Measurements from ENCODE around the gene MAGOH. TPM values are rescaled to one million over a fixed set of nuclear protein-coding genes. Genes with fewer than 3 reads are reported as not detected.
A peak's percentile ranks its signal among the peaks of the same experiment; 100 is the strongest.

MAGOH gene
- 59.8 and 60.1 TPM in 2 replicates for total RNA-seq
- 16.0 and 25.9 TPM in 2 replicates for polyA plus RNA-seq
- polyA plus RNA-seq (2011; cell fraction: cytosol; rRNA removed), result 27.5 and 32.0 TPM in 2 replicates
- 7.9 and 20.8 TPM in 2 replicates for polyA plus RNA-seq (2011; cell fraction: nucleus; rRNA removed)
- polyA plus RNA-seq (2012), result 94.8 and 102 TPM in 2 replicates
- polyA minus RNA-seq, result 41.0 and 64.8 TPM in 2 replicates
- polyA minus RNA-seq (2011; cell fraction: cytosol; rRNA and poly(A)+ RNA removed), result 16.2 TPM
- polyA minus RNA-seq (2011; cell fraction: nucleus; rRNA and poly(A)+ RNA removed), result 12.1 and 14.4 TPM in 2 replicates
- percentile 86 among the genes with signal in this experiment for Bru-seq, nascent RNA
- percentile 85 among the genes with signal in this experiment for BruChase-seq, experiment 1, labeled RNA remaining after a 6-hour chase
- BruChase-seq, experiment 2, labeled RNA remaining after a 2-hour chase, result percentile 85 among the genes with signal in this experiment
- long read RNA-seq, transcript MAGOH-201 (4 exons, 500 nt), result minor isoform, 32 of 382 reads
- long read RNA-seq, transcript MAGOH-202 (5 exons, 756 nt), result major isoform, 123 of 382 reads
- long read RNA-seq, partial matches to known transcripts, result 3 of 382 reads
- long read RNA-seq, other reads (novel, unspliced or antisense), result 224 of 382 reads

DNA sequence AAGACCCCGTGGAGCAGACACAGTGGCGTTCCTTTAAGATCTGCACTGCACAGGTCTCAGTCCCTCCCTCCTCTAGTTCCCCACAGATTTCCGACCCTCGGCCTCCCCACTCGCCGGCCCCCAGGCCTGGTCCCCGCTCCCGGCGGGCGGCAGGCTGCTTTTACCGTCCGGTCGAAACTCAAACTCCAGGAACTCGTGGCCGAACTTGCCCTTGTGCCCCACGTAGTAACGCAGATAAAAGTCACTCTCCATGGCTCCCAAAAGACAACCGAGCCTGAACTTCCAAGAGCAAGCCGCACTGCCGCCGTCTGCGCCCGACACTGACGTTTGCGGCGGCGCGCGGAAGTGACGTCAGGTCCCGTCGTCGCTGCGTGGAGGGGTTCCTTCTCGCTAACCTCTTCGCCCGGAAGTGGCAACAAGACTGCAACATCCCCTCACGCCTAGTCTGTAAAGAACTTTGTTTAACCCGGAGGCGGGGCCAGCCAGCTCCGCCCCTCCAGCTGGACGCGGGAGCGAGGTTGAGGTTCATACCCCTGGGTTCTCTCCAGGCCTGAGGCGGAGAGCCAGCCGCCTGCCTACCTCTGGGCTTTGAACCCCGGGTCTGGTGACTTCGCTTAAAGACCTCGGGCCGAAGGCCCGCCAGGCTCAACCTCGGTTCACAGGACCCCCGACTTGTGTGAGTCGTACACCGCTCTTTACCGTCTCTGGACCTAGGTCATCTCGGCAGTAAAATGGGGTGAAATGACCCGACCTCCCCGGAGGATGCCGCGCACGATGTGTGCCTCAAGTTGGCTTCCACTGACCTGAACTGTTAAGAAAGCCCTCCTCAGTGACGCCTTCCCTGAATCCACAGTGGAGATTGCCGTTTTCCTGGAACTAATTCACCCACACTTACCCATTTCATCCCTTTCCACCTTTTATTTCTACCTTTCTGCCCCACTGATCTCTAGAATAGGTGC is at the start of gene MAGOH:
Gene MAGOH (minus strand): TSS at position 322 of the 959 bp plus-strand sequence. CDS start 70 bp downstream, at position 252.
- peaks cover 33% of the 10 kb centered on the region for H3K79me2 ChIP-seq (ENCODE audit: control insufficient read depth, insufficient read depth, low read length)
- H3K4me1 ChIP-seq (ENCODE audit: control insufficient read depth, extremely low read depth, insufficient read depth, low read length), result peaks cover 8% of the 10 kb centered on the region
- BruUV-seq (replicated peaks), result TSS peak; percentile 95
- H3K4me2 ChIP-seq (ENCODE audit: insufficient read depth, low read length), result peak within 1 kb of the TSS; percentile 94
- H3K9me3 ChIP-seq (replicated peaks; ENCODE audit: control insufficient read depth, insufficient read depth, low read length), result no peaks in the 10 kb centered on the region
- peak within 1 kb of the TSS; percentile 81 for H3K27ac ChIP-seq (ENCODE audit: insufficient read depth, low read depth, low read length)
- H3K36me3 ChIP-seq (ENCODE audit: control insufficient read depth in 2 of 2, extremely low read depth in 1 of 2, insufficient read depth in 2 of 2, low read length in 2 of 2), result peaks cover 9 to 10% of the 10 kb centered on the region in 2 experiments
- TF ChIP-seq, protein P1, sequence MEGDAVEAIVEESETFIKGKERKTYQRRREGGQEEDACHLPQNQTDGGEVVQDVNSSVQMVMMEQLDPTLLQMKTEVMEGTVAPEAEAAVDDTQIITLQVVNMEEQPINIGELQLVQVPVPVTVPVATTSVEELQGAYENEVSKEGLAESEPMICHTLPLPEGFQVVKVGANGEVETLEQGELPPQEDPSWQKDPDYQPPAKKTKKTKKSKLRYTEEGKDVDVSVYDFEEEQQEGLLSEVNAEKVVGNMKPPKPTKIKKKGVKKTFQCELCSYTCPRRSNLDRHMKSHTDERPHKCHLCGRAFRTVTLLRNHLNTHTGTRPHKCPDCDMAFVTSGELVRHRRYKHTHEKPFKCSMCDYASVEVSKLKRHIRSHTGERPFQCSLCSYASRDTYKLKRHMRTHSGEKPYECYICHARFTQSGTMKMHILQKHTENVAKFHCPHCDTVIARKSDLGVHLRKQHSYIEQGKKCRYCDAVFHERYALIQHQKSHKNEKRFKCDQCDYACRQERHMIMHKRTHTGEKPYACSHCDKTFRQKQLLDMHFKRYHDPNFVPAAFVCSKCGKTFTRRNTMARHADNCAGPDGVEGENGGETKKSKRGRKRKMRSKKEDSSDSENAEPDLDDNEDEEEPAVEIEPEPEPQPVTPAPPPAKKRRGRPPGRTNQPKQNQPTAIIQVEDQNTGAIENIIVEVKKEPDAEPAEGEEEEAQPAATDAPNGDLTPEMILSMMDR (IDR thresholded peaks at IDR 0.05; ENCODE audit: extremely low read depth in 1 of 2, insufficient read depth in 1 of 2, low read depth in 1 of 2, low read length in 2 of 2), result no peak
- peak; percentile 89 for TF ChIP-seq POLR2AphosphoS5 (IDR thresholded peaks at IDR 0.05; ENCODE audit: insufficient read depth, low read depth, low read length)
- TF ChIP-seq, protein P2, sequence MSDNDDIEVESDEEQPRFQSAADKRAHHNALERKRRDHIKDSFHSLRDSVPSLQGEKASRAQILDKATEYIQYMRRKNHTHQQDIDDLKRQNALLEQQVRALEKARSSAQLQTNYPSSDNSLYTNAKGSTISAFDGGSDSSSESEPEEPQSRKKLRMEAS (IDR thresholded peaks at IDR 0.05; ENCODE audit: insufficient read depth, insufficient read length), result no peak
- peak; percentile 85 for TF ChIP-seq POLR2A (IDR thresholded peaks at IDR 0.05; ENCODE audit: low read depth, low read length)
- peak; percentile 6 for TF ChIP-seq MYC (IDR thresholded peaks at IDR 0.05; ENCODE audit: low read depth, low read length)
- intact Hi-C loops (cut with micrococcal nuclease), result loop anchor here (1.0 kb wide), 2 partner anchors 18 to 88 kb away; partner anchors contain the start of gene CZIB
- POLR2A ChIA-PET, result no interaction called here
- DNase-seq (ENCODE audit: low read depth, low spot score) (peak; percentile 97), FAIRE-seq (peak; percentile 98)
- peak within 1 kb of the TSS; percentile 95 for H3K9ac ChIP-seq (replicated peaks; ENCODE audit: extremely low read depth, insufficient read depth, low read length)
- H3K9me1 ChIP-seq (replicated peaks; ENCODE audit: control insufficient read depth, extremely low read depth, insufficient read depth, low read length), result no peaks in the 10 kb centered on the region
- H3K27me3 ChIP-seq (ENCODE audit: control insufficient read depth in 2 of 2, insufficient read depth in 2 of 2, low read length in 2 of 2), result no peaks in the 10 kb centered on the region
- CTCF ChIA-PET, result no interaction called here
- H2AFZ ChIP-seq (ENCODE audit: low read depth, low read length), result peak within 1 kb of the TSS; percentile 91
- H4K20me1 ChIP-seq (replicated peaks; ENCODE audit: control insufficient read depth, extremely low read depth, insufficient read depth, low read length), result no peaks in the 10 kb centered on the region
- dilution Hi-C loops (cut with MboI; ENCODE audit: extremely low pct_ligation_motif_present, low sequenced_read_pairs), result no loop called here
- H3K4me3 ChIP-seq (replicated peaks in 1 of 3; ENCODE audit: insufficient read depth in 1 of 3, low read depth in 1 of 3, low read length in 3 of 3), result peak within 1 kb of the TSS; percentile 82 to 97 (median 89)
